GM10266 (cell line): Measurements from ENCODE around the gene RBMX2.

ENCODE experiments used
- DNase-seq: peaks from one replicate; pipeline ENCODE4 v3.0.0; 2012; ENCODE audit errors: extremely low spot score
- CTCF ChIP-seq: IDR thresholded peaks from 2 replicates; pipeline ENCODE4 v1.5.1; 2012; ENCODE audit warnings: mild to moderate bottlenecking, low read depth; ENCODE audit not compliant: control insufficient read depth, insufficient read depth; ENCODE audit errors: missing control alignments

Gene RBMX2

GRCh38 chrX:130446974-130447373, 45.2 kb downstream of the RBMX2 start:
- no peak for DNase-seq
- TF ChIP-seq CTCF: no peak
